Pancreas (tissue), 10 donors: ENCODE results near the gene PTGER3. TPM values are rescaled to one million over a fixed set of nuclear protein-coding genes. Genes with fewer than 3 reads are reported as not detected.

Source experiments
- ATAC-seq, 4 donors: fragments of 200-7000 bp; cut with Tn5 transposase; one replicate each; pipeline versions ENCODE4 v1.8.0 to v1.9.1; 2020; ENCODE audit warnings: mild to moderate bottlenecking in 4 of 4, moderate library complexity in 4 of 4
- DNase-seq, 6 donors: peaks; one replicate each; pipeline ENCODE4 v3.0.0-alpha.2; 2020
- FAIRE-seq: peaks from 2 replicates; lab custom pipeline; 2012; peaks lifted over from hg19 to GRCh38; lab: Jason Lieb, UNC
- H3K27ac ChIP-seq, 4 donors: fragments of 200-600 bp; sonication (generic); 1 replicate in 3 of 4; 2 replicates in 1 of 4; pipeline versions ENCODE4 v1.5.0 to v1.8.0; 2020
- H3K27me3 ChIP-seq, 4 donors: fragments of 200-600 bp; one replicate each; pipeline ENCODE4 v1.8.0; 2021
- H3K36me3 ChIP-seq, 3 donors: fragments of 200-600 bp; sonication (generic) in 1 of 3; one replicate each; pipeline versions ENCODE4 v1.5.0 to v1.8.0; 2020 to 2021
- H3K4me1 ChIP-seq, 3 donors: fragments of 200-600 bp; one replicate each; pipeline ENCODE4 v1.8.0; 2021
- H3K4me3 ChIP-seq, 4 donors: fragments of 200-600 bp; sonication (generic) in 2 of 4; one replicate each; pipeline versions ENCODE4 v1.5.0 to v1.8.0; 2020 to 2021
- H3K9me3 ChIP-seq, 4 donors: fragments of 200-600 bp; one replicate each; pipeline ENCODE4 v1.8.0; 2021
- WGBS, 2 donors: extraction: QIAGEN DNeasy Blood & Tissue Kit; methylation state at CpG; one replicate each; pipeline ENCODE4 v1.1.7; 2013; 5-methylcytosine and 5-hydroxymethylcytosine counted together
- intact Hi-C, 3 donors: fragments of 100-400 bp; cut with DNase I; formaldehyde crosslinking; loops; one replicate each; pipeline versions ENCODE4 v1.11.1 to v1.14.2; 2022
- polyA plus RNA-seq, 2 donors: library from polyadenylated mRNA; stranded (reverse); fragments of 200-250 nt; gene quantifications; one replicate each; pipeline ENCODE4 v1.2.3, GENCODE V29; 2013
- total RNA-seq, 6 donors: library from RNA; stranded (reverse); fragmentation: NEBNext Ultra II Directional in 4 of 6; extraction: Animal tissue kit (Norgen Biotek cat#: 25700) in 4 of 6; gene quantifications; one replicate each; pipeline versions ENCODE4 v1.2.1 to v1.2.4, GENCODE V29; 2021 to 2023
- TF ChIP-seq, protein P1 (sequence below), 4 donors: fragments of 200-600 bp; sonication (generic) in 3 of 4; IDR thresholded peaks; one replicate each; pipeline versions ENCODE4 v1.5.0 to v1.8.0; 2021; ENCODE audit warnings: antibody characterized with exemption in 4 of 4
- donor health status: healthy with polysubstance abuse.
- donor health status: DM: no; HTN: no; CAD: no; lungs with moderate emphysema.
- donor health status: DM: no; HTN: no; CAD: no.
- donor health status: control.
- donor health status: control.
- donor health status: Bipolar disorder and iron deficiency.
- donor health status: DM: yes; HTN: yes; CAD: no.
- donor health status: DM: no; HTN: no; CAD: no.
- donor health status: DM: no; HTN: no; CAD: no.
- donor health status: DM: yes; HTN: yes; CAD: no.

PTGER3 gene
- total and polyA plus RNA-seq, 8 donors, result 3.2 to 7.7 (median 6.0) TPM

DNA sequence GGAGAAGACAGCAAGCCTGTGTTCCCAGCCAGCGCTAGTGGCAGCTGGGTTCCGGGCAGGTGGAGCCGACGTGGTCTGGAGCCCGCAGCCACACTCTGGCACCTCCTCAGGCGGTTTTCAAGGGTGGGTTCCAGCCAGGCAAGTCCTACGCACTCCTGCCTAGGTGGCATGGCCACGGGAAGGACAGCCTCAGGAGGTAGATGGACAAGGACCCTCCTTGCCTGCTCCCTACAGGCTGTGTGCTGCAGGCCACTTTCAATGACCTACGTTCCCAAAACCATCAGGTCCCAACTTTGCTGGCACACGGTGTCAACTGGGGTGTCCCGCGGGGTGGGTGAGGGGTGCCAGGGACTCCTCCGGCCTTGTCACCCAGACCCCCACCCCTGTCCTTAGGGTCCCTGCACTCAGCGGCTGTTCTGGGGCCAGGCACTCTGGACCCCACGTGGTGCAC, 6.7 kb upstream of the PTGER3 start:
- TF ChIP-seq, protein P1, sequence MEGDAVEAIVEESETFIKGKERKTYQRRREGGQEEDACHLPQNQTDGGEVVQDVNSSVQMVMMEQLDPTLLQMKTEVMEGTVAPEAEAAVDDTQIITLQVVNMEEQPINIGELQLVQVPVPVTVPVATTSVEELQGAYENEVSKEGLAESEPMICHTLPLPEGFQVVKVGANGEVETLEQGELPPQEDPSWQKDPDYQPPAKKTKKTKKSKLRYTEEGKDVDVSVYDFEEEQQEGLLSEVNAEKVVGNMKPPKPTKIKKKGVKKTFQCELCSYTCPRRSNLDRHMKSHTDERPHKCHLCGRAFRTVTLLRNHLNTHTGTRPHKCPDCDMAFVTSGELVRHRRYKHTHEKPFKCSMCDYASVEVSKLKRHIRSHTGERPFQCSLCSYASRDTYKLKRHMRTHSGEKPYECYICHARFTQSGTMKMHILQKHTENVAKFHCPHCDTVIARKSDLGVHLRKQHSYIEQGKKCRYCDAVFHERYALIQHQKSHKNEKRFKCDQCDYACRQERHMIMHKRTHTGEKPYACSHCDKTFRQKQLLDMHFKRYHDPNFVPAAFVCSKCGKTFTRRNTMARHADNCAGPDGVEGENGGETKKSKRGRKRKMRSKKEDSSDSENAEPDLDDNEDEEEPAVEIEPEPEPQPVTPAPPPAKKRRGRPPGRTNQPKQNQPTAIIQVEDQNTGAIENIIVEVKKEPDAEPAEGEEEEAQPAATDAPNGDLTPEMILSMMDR (IDR thresholded peaks at IDR 0.05), result no peak
- no peak for FAIRE-seq
- peaks cover 0 to 8% (median 0%) of the 10 kb centered on the region in 3 donors for H3K36me3 ChIP-seq
- 56 to 77% methylated on average over 15 of the region's 15 CpGs for WGBS, 2 donors
- no peaks in the 10 kb centered on the region for H3K9me3 ChIP-seq
- no peaks in the 10 kb centered on the region for H3K27me3 ChIP-seq
- intact Hi-C loops, result loop anchor here in 2 of 3 donors (5.0 to 10.0 kb wide), 3 partner anchors 367 to 530 kb away; no protein-coding TSS in a partner anchor
- ATAC-seq, result peak in 2 of 4 donors; percentile 14 to 24
- DNase-seq, result peak in 2 of 6 donors; percentile 30 to 62
- H3K4me1 ChIP-seq, result no peaks in the 10 kb centered on the region
- H3K4me3 ChIP-seq, result no peak overlapping the region
- H3K27ac ChIP-seq, result no peak overlapping the region

DNA sequence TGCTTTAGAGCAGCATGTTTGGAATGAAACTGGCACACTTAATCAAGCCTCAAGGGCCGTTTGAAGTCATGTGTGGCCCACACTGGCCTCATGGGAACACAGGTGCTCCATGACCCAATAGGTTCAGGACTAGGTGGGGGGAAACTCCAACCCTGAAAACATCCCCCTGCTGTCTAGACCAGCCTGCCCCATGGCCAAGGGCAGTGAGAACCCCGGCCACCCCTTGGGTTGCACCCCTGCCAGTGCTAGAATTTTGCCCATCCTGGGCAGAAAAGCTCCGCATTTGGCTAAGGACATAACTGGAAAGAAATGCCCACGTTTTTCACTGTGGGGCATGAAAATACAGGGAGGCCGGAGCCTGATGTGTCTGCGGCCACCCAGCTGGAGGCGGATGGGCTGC, 6.1 kb upstream of the PTGER3 start:
- Histone ChIP-seq H3K4me1 (no peaks in the 10 kb centered on the region), H3K9me3 (no peaks in the 10 kb centered on the region), H3K36me3 (peaks cover 0 to 8% (median 0%) of the 10 kb centered on the region in 3 donors), H3K4me3 (no peak overlapping the region), H3K27ac (no peak overlapping the region), H3K27me3 (no peaks in the 10 kb centered on the region)
- WGBS, 2 donors, result 56 to 64% methylated on average over 7 of the region's 7 CpGs
- DNase-seq (peak in 1 of 6 donors; percentile 20), ATAC-seq (peak in 1 of 4 donors; percentile 29), FAIRE-seq (no peak)
- TF ChIP-seq, protein P1 (IDR thresholded peaks at IDR 0.05), result no peak
- intact Hi-C loops, result loop anchor here in 2 of 3 donors (5.0 to 10.0 kb wide), 3 partner anchors 366 to 529 kb away; no protein-coding TSS in a partner anchor

DNA sequence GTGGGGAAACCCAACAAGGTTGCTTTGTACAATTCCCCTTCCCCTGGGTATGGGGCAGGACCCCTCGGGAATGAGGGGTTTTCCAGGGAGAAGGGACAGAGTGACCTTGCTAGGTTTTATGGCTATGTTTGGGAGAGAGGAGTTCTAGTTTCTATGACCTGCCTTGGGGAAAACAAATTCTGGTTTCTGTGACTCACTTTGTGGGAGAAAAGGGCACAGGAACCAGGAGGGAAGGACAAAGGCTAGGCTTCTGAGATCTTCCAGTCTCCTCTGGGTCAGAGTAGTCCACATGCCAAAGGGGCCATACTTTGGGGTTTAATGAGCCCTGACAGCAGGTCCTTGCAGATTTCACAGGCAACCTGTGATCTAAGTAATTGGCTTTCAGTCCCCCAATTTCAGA, 5.5 kb upstream of the PTGER3 start:
- intact Hi-C loops, result loop anchor here in 2 of 3 donors (5.0 to 10.0 kb wide), 3 partner anchors 366 to 528 kb away; no protein-coding TSS in a partner anchor
- TF ChIP-seq, protein P1 (IDR thresholded peaks at IDR 0.05), result no peak
- Histone ChIP-seq H3K9me3 (no peaks in the 10 kb centered on the region), H3K27ac (no peak overlapping the region), H3K4me3 (no peak overlapping the region), H3K36me3 (peaks cover 0 to 8% (median 0%) of the 10 kb centered on the region in 3 donors), H3K27me3 (no peaks in the 10 kb centered on the region), H3K4me1 (no peaks in the 10 kb centered on the region)
- no peak for ATAC-seq
- WGBS, 2 donors, result 8 to 26% methylated on average over 1 of the region's 1 CpG
- DNase-seq, result no peak
- no peak for FAIRE-seq

DNA sequence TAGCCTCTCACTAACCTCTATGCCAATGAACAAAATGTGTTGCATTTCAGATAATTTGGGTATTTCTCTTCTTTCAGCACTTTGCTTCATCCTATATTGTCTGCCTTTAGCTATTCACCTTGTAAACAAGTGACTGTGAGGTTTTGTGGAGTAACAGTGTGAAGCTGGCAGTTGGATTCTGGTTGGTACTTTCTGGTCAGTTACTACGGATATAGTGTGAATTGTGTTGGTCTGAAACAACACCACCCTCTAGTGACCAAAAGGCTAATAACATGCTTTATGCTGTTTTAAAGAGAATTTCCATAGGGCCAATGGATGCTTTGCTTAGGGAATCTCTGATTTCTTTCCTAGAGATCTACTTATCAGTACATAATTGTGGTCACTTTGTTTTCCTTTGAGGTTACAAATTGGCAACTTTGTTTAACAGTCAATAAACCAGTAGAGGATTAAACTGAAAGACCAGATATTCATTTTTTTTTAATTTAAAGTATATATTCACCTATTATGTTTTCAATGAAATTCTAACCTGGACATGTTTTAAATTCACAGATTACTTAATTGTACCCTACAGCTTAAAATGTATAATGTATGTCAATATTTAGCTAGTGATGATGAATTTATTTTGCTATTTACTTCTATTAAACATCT, 2.5 kb upstream of the PTGER3 start:
- 0% methylated on average over 1 of the region's 1 CpG for WGBS, 2 donors
- FAIRE-seq (peak; percentile 94), DNase-seq (peak in 1 of 6 donors; percentile 18), ATAC-seq (peak; percentile 24 to 69 (median 66))
- H3K27me3 ChIP-seq, result no peaks in the 10 kb centered on the region
- no peaks in the 10 kb centered on the region for H3K4me1 ChIP-seq
- no peak overlapping the region for H3K4me3 ChIP-seq
- TF ChIP-seq, protein P1 (IDR thresholded peaks at IDR 0.05), result peak; percentile 42 to 63 (median 56)
- H3K9me3 ChIP-seq, result no peaks in the 10 kb centered on the region
- intact Hi-C loops, result loop anchor here in 2 of 3 donors (5.0 to 10.0 kb wide), 4 partner anchors 363 to 525 kb away; no protein-coding TSS in a partner anchor
- H3K27ac ChIP-seq, result no peak overlapping the region
- no peaks in the 10 kb centered on the region for H3K36me3 ChIP-seq
